GM15510 (cell line): ENCODE data around the gene CHIT1.

ENCODE experiments used
- POLR2A ChIP-seq: IDR thresholded peaks from 3 replicates; pipeline ENCODE4 v1.6.1; 2011; ENCODE audit warnings: borderline replicate concordance; ENCODE audit not compliant: insufficient read length; ENCODE audit errors: extremely low read depth

CHIT1 gene

DNA sequence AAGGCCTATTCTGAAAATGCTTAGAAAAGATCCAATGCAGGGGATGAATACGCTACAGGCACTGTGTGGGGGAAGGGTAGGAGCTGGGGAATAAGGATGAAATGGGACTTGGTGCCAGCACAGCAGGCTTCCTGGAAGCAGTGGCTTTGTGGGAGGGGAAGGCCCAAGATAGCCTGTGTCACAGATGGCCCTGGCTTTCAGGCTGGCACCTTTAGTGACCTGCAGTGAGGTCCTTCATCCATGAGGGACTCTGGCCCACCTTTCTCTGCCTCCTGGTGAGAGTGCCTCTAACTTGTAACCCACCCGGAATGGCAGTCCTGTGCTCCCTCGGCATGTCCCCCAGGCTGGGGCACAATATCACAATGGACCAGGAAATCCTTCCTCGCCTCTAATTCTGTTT, 43.9 kb downstream of the CHIT1 start:
- TF ChIP-seq POLR2A, result no peak

GRCh38 chr1:203185061-203185461, 44.4 kb downstream of the CHIT1 start:
- TF ChIP-seq POLR2A, result no peak

- no peak for TF ChIP-seq POLR2A
Observed at GRCh38 chr1:203184467-203184866, 45.0 kb downstream of the CHIT1 start.

DNA sequence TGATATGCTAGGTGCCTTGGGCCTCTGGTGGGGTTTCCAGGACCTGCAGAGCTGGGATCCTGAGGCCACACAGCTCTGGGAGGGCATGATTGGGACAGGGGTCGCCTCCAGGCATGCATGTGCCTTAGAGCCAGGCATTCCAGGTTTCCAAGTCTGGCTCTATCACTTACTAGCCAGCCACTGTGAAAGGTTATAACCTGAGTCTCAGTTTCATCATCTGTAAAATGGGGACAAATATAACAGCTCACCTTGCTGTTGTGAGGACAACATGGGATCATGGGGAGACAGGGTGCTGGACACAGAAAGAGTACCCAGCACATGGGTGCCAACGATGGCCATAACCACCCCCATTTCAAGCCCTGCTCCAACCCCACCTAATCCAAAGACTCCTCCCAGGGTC, 45.6 kb downstream of the CHIT1 start:
- TF ChIP-seq POLR2A, result no peak

- TF ChIP-seq POLR2A, result no peak
Observed at GRCh38 chr1:203182387-203182953, 47.0 kb downstream of the CHIT1 start.

DNA sequence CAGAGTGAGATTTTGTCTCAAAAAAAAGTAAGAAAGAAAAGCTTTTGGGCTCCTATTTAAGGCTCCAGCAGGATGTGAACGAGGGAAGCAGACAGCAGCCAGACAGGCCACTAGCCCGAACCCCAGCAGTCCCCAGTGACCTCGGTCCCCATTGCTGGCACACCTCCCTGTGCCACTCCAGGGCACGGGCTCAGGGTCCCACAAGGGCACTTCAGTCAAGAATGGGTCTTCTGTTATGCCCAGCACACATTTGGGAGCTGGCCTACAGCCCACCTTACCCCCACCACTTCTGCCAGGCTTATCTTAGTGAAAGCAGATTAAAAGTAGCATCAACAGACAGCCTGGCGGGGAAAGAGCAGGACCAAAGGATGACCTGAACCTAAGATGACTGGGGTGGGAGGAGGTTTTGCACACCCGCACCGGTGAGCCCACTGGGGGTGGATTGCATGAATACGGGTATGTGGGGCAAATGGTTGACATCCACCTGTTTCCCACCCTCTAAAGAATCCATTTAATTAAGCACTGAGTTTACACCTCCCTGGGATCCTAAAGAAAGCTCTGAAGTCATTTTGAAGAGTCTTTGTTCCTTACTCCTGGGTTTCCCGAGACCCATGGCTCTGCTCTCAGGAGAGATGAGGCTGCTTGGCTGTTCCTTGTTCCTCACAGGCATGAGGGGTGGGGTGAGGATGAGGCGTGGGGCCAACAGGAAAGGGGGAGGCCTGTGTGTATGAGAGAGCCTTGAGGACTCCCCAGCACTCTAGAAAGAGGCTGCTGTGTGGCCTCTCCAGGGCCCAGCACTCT, 47.7 kb downstream of the CHIT1 start:
- no peak for TF ChIP-seq POLR2A

DNA sequence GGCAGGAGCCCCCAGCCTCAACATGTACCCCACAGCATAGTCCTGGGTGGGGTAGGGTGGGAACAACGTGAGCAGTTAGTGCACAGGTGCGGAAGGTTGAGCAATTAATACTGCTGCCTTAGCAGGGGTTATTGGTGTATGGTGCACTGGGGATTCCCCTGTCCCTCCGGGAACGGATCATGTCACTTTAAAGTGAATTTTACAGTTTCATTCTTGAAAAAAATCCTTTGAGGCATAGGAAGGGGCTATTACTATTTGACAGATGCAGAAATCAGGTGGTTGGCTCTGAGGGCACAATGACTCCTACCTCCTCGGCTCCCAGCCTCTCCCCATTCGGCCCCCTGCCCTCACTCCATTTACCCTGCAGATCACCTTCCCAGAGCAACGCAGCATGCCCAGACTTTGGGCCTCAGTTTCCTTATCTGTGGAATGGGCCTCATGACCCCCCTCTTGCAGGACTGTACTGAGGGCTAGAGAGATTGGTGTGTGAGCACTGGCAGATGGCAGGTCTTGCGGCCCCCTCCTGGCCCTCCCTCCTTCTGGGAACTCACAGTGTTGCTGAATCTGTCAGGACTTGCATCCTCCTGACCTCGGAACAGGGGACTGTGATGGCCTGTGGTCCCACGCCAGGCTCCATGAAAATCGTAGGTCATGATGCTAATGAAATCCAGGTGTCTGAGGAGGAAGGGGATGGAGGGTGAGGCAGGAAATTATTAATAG, 48.7 kb downstream of the CHIT1 start:
- TF ChIP-seq POLR2A, result no peak

- no peak for TF ChIP-seq POLR2A
Observed at GRCh38 chr1:203179667-203180005, 49.8 kb downstream of the CHIT1 start.

- no peak for TF ChIP-seq POLR2A
Observed at GRCh38 chr1:203178821-203179666, 50.4 kb downstream of the CHIT1 start.

GRCh38 chr1:203178083-203178482, 51.4 kb downstream of the CHIT1 start:
- no peak for TF ChIP-seq POLR2A

DNA sequence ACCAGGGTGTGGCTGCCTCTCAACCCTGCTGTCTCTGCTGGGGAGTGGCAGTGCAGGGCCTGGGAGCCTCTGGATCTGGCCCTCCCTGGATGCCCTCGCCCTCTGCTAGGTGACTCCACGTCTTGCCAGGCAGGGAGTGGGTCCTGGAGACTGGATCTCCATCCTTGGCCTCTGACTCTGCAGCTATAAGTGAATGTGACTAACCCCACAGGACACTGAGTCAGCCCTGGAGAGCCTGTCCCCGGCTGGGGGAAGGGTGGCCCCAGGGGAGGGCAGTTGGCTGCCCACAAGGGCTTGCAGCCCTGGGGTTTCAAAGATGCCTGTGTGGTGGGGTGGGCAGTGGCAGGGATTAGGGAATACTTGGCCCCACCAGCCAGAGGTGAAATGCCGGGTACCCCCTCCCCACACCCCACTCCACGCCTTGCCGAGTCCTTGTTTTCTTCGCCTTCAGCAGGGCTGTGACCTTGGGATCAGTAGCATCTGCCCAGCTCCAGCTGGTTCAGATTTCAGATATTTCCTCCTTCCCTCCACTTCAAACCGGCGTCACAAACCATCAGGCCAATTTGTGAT, 51.9 kb downstream of the CHIT1 start:
- TF ChIP-seq POLR2A, result no peak

DNA sequence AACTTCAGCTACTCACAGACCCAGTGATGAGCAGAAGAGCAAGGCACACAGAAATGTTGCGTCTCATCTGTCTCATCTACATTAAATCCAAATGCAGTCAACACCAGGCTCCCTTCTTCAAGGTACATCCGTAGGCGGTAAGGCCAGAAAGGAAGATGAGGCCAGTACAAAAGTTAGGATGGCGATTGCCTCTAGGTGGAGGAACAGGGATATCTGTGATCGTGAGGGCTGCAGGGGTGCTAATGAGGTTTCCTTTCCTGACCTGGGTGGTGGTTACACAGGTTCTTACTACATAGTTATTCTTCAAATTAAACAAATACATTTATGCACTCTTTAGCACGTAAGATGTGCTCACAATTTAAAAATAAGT, 52.5 kb downstream of the CHIT1 start:
- TF ChIP-seq POLR2A, result no peak

DNA sequence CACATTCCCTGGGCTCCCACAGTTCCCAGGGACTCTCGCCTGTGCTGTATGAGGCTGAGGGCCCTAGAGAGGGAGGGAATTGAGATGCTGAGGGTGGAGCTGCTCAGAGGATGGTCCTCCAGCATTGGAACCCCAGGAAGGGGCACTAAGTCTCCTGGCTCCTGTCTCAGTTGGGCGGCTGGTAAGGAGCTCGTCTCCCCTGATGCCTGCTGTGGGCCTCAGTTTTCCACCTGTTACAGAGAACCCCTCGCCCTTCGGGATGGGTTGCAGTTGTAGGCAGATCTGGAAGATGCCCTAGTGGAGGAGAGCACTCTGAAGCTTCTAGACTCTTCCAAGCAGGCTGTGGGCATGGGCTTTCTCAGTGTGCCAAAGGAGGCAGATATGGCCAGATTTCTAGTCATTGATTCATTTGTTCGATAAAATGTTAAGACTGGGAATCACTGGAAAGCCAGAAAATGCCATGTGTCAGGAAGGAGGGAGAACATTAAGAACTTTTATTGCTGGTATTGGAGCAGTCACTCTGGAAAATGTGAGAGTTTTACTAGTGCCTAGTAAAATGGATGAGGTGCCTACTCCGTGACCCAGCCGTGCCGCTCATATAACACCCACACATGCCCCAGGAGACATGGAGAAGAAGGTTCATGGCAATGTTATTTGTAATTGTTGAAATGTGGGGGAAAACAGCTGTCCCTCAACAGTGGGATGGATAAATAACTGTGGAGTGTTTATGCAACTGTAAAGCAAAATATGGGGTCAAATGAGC, 53.0 kb downstream of the CHIT1 start:
- TF ChIP-seq POLR2A, result no peak

GRCh38 chr1:203175827-203176241, 53.6 kb downstream of the CHIT1 start:
- TF ChIP-seq POLR2A, result no peak

DNA sequence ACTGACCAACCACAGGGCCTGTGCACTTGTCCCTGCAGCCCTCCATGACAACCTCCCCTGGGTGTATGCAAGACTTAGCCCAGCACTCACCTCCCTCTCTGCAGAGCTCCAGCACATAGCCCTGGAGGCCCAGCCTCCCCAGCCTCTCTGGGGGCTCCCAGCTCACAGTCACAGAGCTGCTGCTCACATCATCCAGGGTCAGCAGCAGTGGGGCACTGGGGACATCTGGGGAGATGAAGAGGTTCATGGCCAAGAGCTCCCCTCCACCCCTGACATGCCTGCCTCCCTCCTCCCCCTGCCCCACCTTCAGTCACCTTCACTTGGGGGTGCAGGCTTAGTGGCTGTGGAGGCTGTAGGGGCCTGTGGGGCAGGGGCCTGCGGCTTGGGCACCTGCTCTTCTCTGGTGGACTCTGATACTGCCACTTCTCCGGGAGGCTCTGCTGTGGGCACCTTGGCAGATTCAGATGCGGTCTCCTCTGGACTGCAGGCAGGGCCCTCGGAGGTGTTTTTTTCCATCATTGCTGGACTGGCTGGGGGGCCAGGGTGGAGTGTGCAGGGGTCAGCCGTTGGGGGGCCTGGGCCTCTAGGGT, 54.1 kb downstream of the CHIT1 start, which contains the start of gene MYBPH:
Gene MYBPH (minus strand): TSS at position 590 of the 590 bp plus-strand sequence. CDS start 71 bp downstream, at position 519.
- TF ChIP-seq POLR2A, result no peak
